AG04450 (cell line): ENCODE results near the gene C14orf119. TPM values are rescaled to one million over a fixed set of nuclear protein-coding genes. Genes with fewer than 3 reads are reported as not detected.

Source experiments
- CTCF ChIA-PET: fragments of 300-600, 350-600 bp; formaldehyde crosslinking; extraction: SDS; loops from one replicate; lab custom pipeline; 2022; ENCODE audit warnings: antibody characterized with exemption, inconsistent platforms; lab: Charles Lee
- POLR2A ChIA-PET: fragments of 350-600 bp; formaldehyde crosslinking; extraction: SDS; loops from one replicate; lab custom pipeline; 2021; ENCODE audit warnings: antibody characterized with exemption, inconsistent platforms; lab: Yijun Ruan, JAX
- DNase-seq: peaks from one replicate; pipeline ENCODE4 v3.0.0-alpha.2; 2011; ENCODE audit warnings: low read depth, low spot score
- H3K27ac ChIP-seq: one replicate; pipeline ENCODE4 v1.5.1; 2012; ENCODE audit warnings: low read depth, low read length, control low read depth
- H3K27me3 ChIP-seq: one replicate; pipeline ENCODE4 v1.6.0; 2012; ENCODE audit warnings: low read length; ENCODE audit not compliant: control insufficient read depth, insufficient read depth
- H3K4me3 ChIP-seq: 2 replicates; pipeline ENCODE4 v1.5.1; 2011; ENCODE audit warnings: mild to moderate bottlenecking, low read depth, low read length, control low read depth
- H3K9me3 ChIP-seq: 2 replicates; pipeline ENCODE4 v1.5.1; 2012; ENCODE audit warnings: low read length; ENCODE audit not compliant: control insufficient read depth, insufficient read depth
- polyA plus RNA-seq: library from polyadenylated mRNA; depleted of rRNA; stranded (reverse); fragments of >200 nt; gene quantifications from 2 replicates; pipeline ENCODE4 v1.2.3, GENCODE V29; 2011
- TF ChIP-seq, protein P1 (sequence below): IDR thresholded peaks from 2 replicates; pipeline ENCODE4 v1.5.1; 2011; ENCODE audit warnings: low read depth, low read length, control low read depth, inconsistent platforms

The C14orf119 gene
- polyA plus RNA-seq, 1 experiment = 128 TPM

DNA sequence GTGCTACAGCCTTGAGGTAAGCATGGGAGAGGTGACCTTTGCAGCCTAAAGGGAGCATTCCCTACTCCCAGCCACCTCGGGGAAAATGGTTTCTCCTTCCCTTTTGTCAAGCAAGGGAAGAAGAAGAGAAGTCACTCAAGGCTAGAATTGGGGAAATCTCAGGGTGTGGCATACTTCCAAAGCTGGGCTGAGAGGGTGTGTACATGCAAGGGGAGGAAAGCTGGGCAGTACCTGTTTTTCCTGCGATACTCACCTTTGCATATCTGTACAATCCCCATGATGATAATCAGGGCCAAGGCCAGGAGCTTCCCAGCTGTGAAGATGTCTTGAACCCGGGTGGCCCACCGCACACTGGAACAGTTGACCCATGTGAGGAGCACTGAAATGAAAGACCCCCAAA, 47.5 kb downstream of the C14orf119 start:
- POLR2A ChIA-PET = interaction anchor here (0.7 kb wide), 1 partner anchor 203 kb away, joined by 5 read pairs; no protein-coding TSS in a partner anchor
- TF ChIP-seq, protein P1, sequence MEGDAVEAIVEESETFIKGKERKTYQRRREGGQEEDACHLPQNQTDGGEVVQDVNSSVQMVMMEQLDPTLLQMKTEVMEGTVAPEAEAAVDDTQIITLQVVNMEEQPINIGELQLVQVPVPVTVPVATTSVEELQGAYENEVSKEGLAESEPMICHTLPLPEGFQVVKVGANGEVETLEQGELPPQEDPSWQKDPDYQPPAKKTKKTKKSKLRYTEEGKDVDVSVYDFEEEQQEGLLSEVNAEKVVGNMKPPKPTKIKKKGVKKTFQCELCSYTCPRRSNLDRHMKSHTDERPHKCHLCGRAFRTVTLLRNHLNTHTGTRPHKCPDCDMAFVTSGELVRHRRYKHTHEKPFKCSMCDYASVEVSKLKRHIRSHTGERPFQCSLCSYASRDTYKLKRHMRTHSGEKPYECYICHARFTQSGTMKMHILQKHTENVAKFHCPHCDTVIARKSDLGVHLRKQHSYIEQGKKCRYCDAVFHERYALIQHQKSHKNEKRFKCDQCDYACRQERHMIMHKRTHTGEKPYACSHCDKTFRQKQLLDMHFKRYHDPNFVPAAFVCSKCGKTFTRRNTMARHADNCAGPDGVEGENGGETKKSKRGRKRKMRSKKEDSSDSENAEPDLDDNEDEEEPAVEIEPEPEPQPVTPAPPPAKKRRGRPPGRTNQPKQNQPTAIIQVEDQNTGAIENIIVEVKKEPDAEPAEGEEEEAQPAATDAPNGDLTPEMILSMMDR = no peak
- DNase-seq = no peak
- H3K27ac ChIP-seq = no peak overlapping the region
- no peaks in the 10 kb centered on the region; the same call in 1 of the 2 replicates for H3K9me3 ChIP-seq
- H3K27me3 ChIP-seq = peaks cover 23% of the 10 kb centered on the region
- CTCF ChIA-PET = interaction anchor here (0.7 to 2.3 kb wide), 6 partner anchors 13 to 158 kb away, joined by 3 to 18 read pairs (median 6); no protein-coding TSS in a partner anchor
- H3K4me3 ChIP-seq = no peak overlapping the region

DNA sequence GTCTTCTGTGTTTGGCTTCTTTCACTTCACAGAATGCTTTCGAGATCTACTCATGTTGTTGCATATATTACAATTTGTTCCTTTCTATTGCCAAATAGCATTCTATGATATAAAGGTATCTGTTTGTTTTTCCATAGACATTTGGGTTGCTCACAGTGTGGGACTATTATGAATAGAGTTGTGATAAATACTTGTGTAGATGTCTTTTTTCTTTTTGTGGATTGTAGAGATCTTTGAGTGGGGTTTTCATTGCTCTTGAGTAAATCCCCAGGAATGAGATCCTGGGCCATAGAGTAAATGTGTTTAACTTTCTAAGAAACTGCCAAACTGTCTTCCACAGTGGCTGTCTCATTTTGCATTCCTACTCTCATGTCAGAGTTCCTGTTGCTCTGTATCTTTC, 48.6 kb downstream of the C14orf119 start:
- no peak for DNase-seq
- CTCF ChIA-PET = interaction anchor here (1.0 to 2.3 kb wide), 3 partner anchors 23 to 43 kb away, joined by 3 to 18 read pairs (median 4); no protein-coding TSS in a partner anchor

DNA sequence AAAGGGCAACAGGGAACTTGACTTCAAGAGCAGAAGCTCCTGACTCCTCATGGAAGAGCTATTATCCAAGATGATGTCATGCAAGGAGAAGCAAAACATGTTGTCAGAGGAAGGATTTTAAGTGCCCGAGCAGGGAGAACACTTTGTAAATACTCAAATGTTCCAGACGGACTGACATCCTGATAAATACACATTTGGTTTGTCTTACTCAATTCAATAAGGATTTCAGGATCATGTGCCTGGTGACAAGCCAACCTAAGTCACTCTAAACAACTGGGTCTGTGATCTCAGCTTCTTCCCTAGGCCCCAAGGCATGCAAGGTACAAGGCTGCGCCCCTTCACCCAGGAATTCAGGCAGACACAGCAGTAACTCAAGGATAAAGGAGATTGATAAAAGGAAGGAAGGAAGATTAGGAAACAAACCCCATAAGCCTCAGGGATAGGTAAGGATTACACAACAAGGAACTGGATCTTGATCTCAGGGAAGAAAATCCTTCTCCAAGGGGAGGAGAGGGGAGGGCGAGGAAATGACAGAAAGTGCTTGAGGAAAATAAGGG, 50.6 kb downstream of the C14orf119 start:
- Histone ChIP-seq H3K9me3 (no peaks in the 10 kb centered on the region), H3K4me3 (no peak overlapping the region), H3K27ac (no peak overlapping the region), H3K27me3 (peaks cover 23% of the 10 kb centered on the region)
- ChIA-PET CTCF (interaction anchor here (0.7 to 1.6 kb wide), 2 partner anchors 25 to 41 kb away, joined by 4 to 5 read pairs; no protein-coding TSS in a partner anchor), POLR2A (no interaction called here)
- TF ChIP-seq, protein P1 = no peak
- DNase-seq = no peak

More for the DNA sequence above, 48.6 kb downstream of the C14orf119 start:
- H3K9me3 ChIP-seq = no peaks in the 10 kb centered on the region; the same call in 1 of the 2 replicates
- H3K27ac ChIP-seq = no peak overlapping the region
- POLR2A ChIA-PET = no interaction called here
- no peak overlapping the region for H3K4me3 ChIP-seq
- TF ChIP-seq, protein P1 = no peak
- peaks cover 23% of the 10 kb centered on the region for H3K27me3 ChIP-seq

DNA sequence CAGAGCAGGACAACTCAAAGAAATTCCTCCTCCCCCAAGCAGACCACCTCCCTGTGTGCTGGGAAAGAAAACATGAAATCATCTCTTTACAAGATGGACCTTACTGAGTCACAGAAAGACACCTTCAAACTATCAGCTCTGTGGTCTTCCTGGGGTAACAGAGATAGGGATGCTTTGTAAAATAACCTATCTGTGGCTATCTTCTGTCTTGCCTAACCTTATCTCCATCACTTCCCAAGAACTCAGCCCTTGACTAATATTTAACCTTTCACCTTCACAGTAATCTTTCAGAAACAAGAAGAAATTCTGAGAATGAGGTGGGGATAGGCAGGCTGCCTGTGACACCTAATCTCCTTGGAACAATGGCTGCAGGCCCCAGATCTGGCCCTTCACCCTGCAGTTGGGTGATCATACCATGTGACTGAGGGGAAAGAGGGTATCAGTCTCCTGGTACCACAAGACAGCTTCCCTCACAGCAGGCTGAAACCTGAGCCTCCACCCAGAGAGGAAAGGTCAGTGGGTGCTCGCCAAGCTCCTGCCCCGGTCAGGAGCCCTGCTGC, 51.1 kb downstream of the C14orf119 start:
- ChIA-PET CTCF (interaction anchor here (1.0 to 1.6 kb wide), 2 partner anchors 26 to 40 kb away, joined by 3 to 4 read pairs; no protein-coding TSS in a partner anchor), POLR2A (no interaction called here)
- TF ChIP-seq, protein P1 = no peak
- no peak overlapping the region for H3K27ac ChIP-seq
- DNase-seq = no peak
- no peaks in the 10 kb centered on the region for H3K9me3 ChIP-seq
- H3K27me3 ChIP-seq = peaks cover 24% of the 10 kb centered on the region
- no peak overlapping the region for H3K4me3 ChIP-seq

DNA sequence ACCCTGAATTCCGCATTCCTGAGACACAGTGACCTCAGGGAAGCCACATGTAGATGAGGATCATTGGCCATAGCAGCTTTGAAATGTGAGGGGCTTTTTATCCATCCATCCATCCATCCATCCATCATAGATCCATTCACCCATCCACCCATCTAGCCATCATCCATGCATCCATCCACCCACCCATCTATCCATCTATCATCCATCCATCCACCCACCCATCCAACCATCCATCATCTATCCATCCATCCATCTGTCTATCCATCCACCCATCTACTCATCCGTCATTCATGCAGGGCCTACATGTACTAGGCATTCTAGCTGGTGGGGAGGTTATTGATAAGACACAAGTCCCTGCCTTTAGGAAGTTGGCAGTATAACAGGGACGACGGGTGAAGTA, 51.7 kb downstream of the C14orf119 start:
- DNase-seq = no peak
- POLR2A ChIA-PET = no interaction called here
- peaks cover 21% of the 10 kb centered on the region for H3K27me3 ChIP-seq
- no peaks in the 10 kb centered on the region for H3K9me3 ChIP-seq
- TF ChIP-seq, protein P1 = no peak
- no peak overlapping the region for H3K27ac ChIP-seq
- H3K4me3 ChIP-seq = no peak overlapping the region
- CTCF ChIA-PET = interaction anchor here (1.0 to 1.6 kb wide), 2 partner anchors 26 to 40 kb away, joined by 3 to 4 read pairs; no protein-coding TSS in a partner anchor
